HUES48 (cell line): Measurements from ENCODE around the gene AIF1L.

Experiments used
- H3K27ac ChIP-seq: one replicate; pipeline ENCODE4 v1.7.0; 2013; ENCODE audit warnings: low read depth, low read length, inconsistent platforms
- H3K27me3 ChIP-seq: 2 replicates; pipeline ENCODE4 v1.6.1; 2013; ENCODE audit warnings: mild to moderate bottlenecking, low read length; ENCODE audit not compliant: control insufficient read depth, insufficient read depth
- H3K36me3 ChIP-seq: 2 replicates; pipeline ENCODE4 v1.6.1; 2013; ENCODE audit warnings: low read length; ENCODE audit not compliant: control insufficient read depth, insufficient read depth
- H3K4me1 ChIP-seq: 2 replicates; pipeline ENCODE4 v1.6.1; 2013; ENCODE audit warnings: mild to moderate bottlenecking, low read length; ENCODE audit not compliant: control insufficient read depth, insufficient read depth
- H3K4me3 ChIP-seq: 2 replicates; pipeline ENCODE4 v1.5.1; 2013; ENCODE audit warnings: mild to moderate bottlenecking, low read depth, low read length
- H3K9ac ChIP-seq: 2 replicates; pipeline ENCODE4 v1.6.1; 2013; ENCODE audit warnings: mild to moderate bottlenecking, low read depth, low read length, moderate library complexity
- H3K9me3 ChIP-seq: 2 replicates; pipeline ENCODE4 v1.6.1; 2013; ENCODE audit warnings: low read length; ENCODE audit not compliant: control insufficient read depth, insufficient read depth

The AIF1L gene

GRCh38 chr9:131078427-131079366, 17.6 kb upstream of the AIF1L start:
- Histone ChIP-seq H3K9ac (no peak overlapping the region), H3K9me3 (no peaks in the 10 kb centered on the region), H3K27ac (no peak overlapping the region), H3K27me3 (no peaks in the 10 kb centered on the region), H3K4me3 (no peak overlapping the region), H3K36me3 (peaks cover 5% of the 10 kb centered on the region; the same call in 1 of the 2 replicates), H3K4me1 (no peaks in the 10 kb centered on the region)

GRCh38 chr9:131080589-131080988, 15.7 kb upstream of the AIF1L start:
- Histone ChIP-seq H3K4me3 (no peak overlapping the region), H3K27ac (no peak overlapping the region), H3K9ac (no peak overlapping the region), H3K27me3 (no peaks in the 10 kb centered on the region), H3K4me1 (no peaks in the 10 kb centered on the region), H3K36me3 (peaks cover 6% of the 10 kb centered on the region), H3K9me3 (no peaks in the 10 kb centered on the region)

GRCh38 chr9:131081868-131082267, 14.5 kb upstream of the AIF1L start:
- H3K36me3 ChIP-seq = peaks cover 8% of the 10 kb centered on the region
- no peak overlapping the region for H3K27ac ChIP-seq
- H3K9me3 ChIP-seq = no peaks in the 10 kb centered on the region
- H3K27me3 ChIP-seq = no peaks in the 10 kb centered on the region
- H3K4me3 ChIP-seq = no peak overlapping the region
- H3K9ac ChIP-seq = no peak overlapping the region
- no peaks in the 10 kb centered on the region for H3K4me1 ChIP-seq

GRCh38 chr9:131082774-131083512, 13.4 kb upstream of the AIF1L start:
- Histone ChIP-seq H3K4me3 (no peak overlapping the region), H3K27ac (no peak overlapping the region), H3K27me3 (no peaks in the 10 kb centered on the region), H3K9me3 (no peaks in the 10 kb centered on the region), H3K9ac (no peak overlapping the region), H3K36me3 (peaks cover 10% of the 10 kb centered on the region), H3K4me1 (no peaks in the 10 kb centered on the region)

GRCh38 chr9:131084661-131085369, 11.5 kb upstream of the AIF1L start:
- Histone ChIP-seq H3K4me3 (no peak overlapping the region), H3K27me3 (no peaks in the 10 kb centered on the region), H3K27ac (no peak overlapping the region)

GRCh38 chr9:131085370-131086122, 10.8 kb upstream of the AIF1L start:
- Histone ChIP-seq H3K9me3 (no peaks in the 10 kb centered on the region), H3K9ac (no peak overlapping the region), H3K27ac (no peak overlapping the region), H3K4me3 (no peak overlapping the region), H3K27me3 (no peaks in the 10 kb centered on the region), H3K36me3 (peaks cover 14% of the 10 kb centered on the region), H3K4me1 (no peaks in the 10 kb centered on the region)

More at GRCh38 chr9:131084661-131085369, 11.5 kb upstream of the AIF1L start:
- no peaks in the 10 kb centered on the region for H3K4me1 ChIP-seq
- no peaks in the 10 kb centered on the region for H3K9me3 ChIP-seq
- no peak overlapping the region for H3K9ac ChIP-seq
- H3K36me3 ChIP-seq = peaks cover 14% of the 10 kb centered on the region

GRCh38 chr9:131087354-131087893, 8.9 kb upstream of the AIF1L start:
- no peaks in the 10 kb centered on the region for H3K9me3 ChIP-seq
- H3K4me3 ChIP-seq = no peak overlapping the region
- H3K36me3 ChIP-seq = peaks cover 14% of the 10 kb centered on the region
- no peaks in the 10 kb centered on the region for H3K27me3 ChIP-seq
- no peak overlapping the region for H3K27ac ChIP-seq
- H3K9ac ChIP-seq = no peak overlapping the region
- H3K4me1 ChIP-seq = no peaks in the 10 kb centered on the region

- Histone ChIP-seq H3K36me3 (peaks cover 14% of the 10 kb centered on the region), H3K27me3 (no peaks in the 10 kb centered on the region), H3K27ac (no peak overlapping the region), H3K4me3 (no peak overlapping the region), H3K9ac (no peak overlapping the region), H3K4me1 (no peaks in the 10 kb centered on the region), H3K9me3 (no peaks in the 10 kb centered on the region)
These were observed 6.1 kb upstream of the AIF1L start for GRCh38 chr9:131090025-131090787.

GRCh38 chr9:131091352-131091992, 4.9 kb upstream of the AIF1L start:
- Histone ChIP-seq H3K27me3 (0 out of 2 replicates have a peak, but pooled peaks cover 6% of the 10 kb centered on the region), H3K36me3 (peaks cover 11% of the 10 kb centered on the region; the same call in 1 of the 2 replicates), H3K4me3 (no peak overlapping the region), H3K9ac (no peak overlapping the region), H3K27ac (no peak overlapping the region), H3K9me3 (no peaks in the 10 kb centered on the region), H3K4me1 (peaks cover 5% of the 10 kb centered on the region; the same call in 1 of the 2 replicates)
